Transverse colon (tissue), 4 donors: ENCODE results near the gene GNGT1.

ENCODE experiments used
- CTCF ChIP-seq, 5 experiments: fragments of 200-600 bp in 3 of 5; fragments of 450-650 bp in 2 of 5; sonication (generic) in 3 of 5; IDR thresholded peaks; 1 replicate in 2 of 5; 2 replicates in 3 of 5; pipeline ENCODE4 v1.5.1; 2016 to 2017; ENCODE audit warnings: antibody characterized with exemption in 5 of 5, inconsistent platforms in 3 of 5, mild to moderate bottlenecking in 2 of 5, moderate library complexity in 1 of 5
- POLR2A ChIP-seq: fragments of 450-650 bp; IDR thresholded peaks from one replicate; pipeline ENCODE4 v1.6.1; 2016; ENCODE audit warnings: antibody characterized with exemption, mild to moderate bottlenecking, moderate library complexity
- POLR2AphosphoS5 ChIP-seq, 3 donors: sonication (generic); formaldehyde crosslinking; IDR thresholded peaks; one replicate each; pipeline ENCODE4 v1.6.1; 2016; ENCODE audit warnings: antibody characterized with exemption in 3 of 3

GRCh38 chr7:93941945-93942344, 35.6 kb downstream of the GNGT1 start:
- no peak for TF ChIP-seq POLR2AphosphoS5 (IDR thresholded peaks at IDR 0.05)
- TF ChIP-seq CTCF (IDR thresholded peaks at IDR 0.05) = no peak
- TF ChIP-seq POLR2A = no peak
